ENCODE data around the gene ZSWIM9.

- TF ChIP-seq EZH2 (IDR thresholded peaks at IDR 0.05; ENCODE audit: borderline replicate concordance, low read depth, low read length, severe bottlenecking): no peak
- TF ChIP-seq CTCF (IDR thresholded peaks at IDR 0.05; ENCODE audit: borderline replicate concordance, extremely low read depth, low read length, poor library complexity, severe bottlenecking): no peak
These were observed 31.4 kb upstream of the ZSWIM9 start for GRCh38 chr19:48139053-48139452.
